Measurements from ENCODE around the gene TDRD6.
"Not testable (repeated sequence)": the region's sequence is repeated elsewhere in the genome, so short reads cannot be mapped to it uniquely, and the experiment has no call there.

TDRD6 gene

GRCh38 chr6:46688966-46689335 lies 1.3 kb downstream of the TDRD6 start:
- no peak for DNase-seq

DNA sequence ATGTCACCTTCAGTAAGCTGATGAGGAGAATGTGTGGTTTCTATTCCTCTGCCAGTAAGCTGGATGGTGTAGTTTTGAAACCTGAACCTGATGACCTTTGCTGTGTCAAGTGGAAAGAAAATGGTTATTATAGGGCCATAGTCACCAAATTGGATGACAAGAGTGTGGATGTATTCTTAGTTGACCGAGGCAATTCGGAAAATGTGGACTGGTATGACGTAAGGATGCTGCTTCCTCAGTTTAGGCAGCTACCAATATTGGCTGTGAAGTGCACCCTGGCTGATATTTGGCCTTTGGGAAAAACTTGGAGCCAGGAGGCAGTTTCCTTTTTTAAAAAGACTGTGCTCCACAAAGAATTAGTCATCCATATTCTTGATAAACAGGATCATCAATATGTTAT lies 2.0 kb downstream of the TDRD6 start:
- no peak for DNase-seq

GRCh38 chr6:46690141-46690755 lies 2.6 kb downstream of the TDRD6 start:
- no peak for DNase-seq

DNA sequence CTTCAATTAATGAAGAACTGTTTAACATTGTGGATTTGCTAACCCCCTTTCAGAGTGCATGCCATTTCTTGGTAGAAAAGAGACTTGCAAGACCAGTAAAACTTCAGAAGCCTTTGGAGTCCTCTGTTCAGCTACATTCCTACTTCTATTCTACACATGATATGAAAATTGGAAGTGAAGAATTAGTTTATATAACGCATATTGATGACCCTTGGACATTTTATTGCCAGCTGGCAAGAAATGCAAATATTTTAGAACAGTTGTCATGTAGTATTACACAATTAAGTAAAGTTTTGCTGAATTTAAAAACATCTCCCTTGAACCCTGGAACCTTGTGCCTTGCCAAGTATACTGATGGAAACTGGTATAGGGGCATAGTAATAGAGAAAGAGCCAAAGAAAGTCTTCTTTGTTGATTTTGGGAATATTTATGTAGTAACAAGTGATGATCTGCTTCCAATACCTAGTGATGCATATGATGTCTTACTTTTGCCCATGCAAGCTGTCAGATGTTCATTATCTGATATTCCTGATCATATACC lies 3.3 kb downstream of the TDRD6 start:
- no peak for DNase-seq

- no peak for DNase-seq
These were observed 12.3 kb downstream of the TDRD6 start for GRCh38 chr6:46699970-46700369.

DNA sequence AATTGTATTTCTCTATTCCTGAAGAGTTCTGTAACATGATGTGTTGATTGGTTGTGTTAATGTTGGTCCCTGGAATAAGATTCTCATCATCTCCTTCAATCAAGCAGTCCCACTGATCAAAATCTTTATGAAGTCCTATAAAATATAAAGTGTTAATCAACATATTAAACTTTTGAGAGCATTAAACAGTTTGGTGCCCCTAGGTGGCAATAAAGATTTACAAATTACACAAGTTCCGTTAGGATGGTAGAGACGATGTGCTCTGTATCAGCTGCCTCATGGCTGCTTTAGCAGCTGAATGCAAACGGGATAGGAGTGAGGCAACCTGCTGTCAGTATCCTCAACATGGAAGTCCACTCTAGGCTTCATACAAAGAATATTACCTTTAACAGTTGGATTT lies 16.9 kb downstream of the TDRD6 start:
- peak in 1 of 2 donors; percentile 33 for DNase-seq

DNA sequence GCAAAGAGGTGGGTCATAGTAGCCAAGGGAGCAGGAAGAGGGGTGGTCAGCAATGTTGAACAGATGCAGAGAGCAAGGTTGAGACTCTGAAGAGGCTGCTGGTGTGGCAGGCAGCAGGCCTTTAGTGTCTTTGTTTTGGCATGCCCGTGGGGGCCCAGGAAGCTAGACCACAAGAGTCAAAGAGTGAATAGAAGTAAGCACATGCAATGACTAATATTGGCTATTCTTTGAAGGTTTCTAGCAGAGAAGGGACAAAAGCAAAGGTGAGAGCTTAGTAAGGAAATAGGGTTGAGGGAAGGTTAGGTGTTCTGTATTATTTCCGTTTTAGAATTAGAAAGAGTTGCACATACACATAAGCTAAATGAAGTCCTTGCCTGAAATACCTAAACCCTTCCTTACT lies 18.8 kb downstream of the TDRD6 start:
- no peak for DNase-seq

DNA sequence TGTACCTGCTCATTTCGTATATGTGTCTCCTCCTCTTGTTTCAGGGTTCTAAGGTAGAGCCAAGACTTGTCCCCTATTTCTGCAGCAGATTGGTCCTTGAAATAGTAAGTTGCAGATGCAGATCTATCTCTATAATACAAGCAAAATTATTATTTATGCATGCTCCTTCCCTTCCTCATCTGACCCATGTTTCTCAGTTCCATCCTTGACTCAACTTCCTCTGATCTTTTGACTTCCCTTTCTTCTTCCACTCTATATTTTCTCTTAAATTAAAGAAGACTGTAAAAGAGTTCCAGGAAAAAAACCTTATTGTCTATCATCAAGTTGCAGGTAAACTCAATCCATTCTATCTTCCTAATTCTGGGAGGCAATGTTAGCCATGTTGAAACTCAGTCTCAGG lies 23.8 kb downstream of the TDRD6 start:
- DNase-seq: no peak

DNA sequence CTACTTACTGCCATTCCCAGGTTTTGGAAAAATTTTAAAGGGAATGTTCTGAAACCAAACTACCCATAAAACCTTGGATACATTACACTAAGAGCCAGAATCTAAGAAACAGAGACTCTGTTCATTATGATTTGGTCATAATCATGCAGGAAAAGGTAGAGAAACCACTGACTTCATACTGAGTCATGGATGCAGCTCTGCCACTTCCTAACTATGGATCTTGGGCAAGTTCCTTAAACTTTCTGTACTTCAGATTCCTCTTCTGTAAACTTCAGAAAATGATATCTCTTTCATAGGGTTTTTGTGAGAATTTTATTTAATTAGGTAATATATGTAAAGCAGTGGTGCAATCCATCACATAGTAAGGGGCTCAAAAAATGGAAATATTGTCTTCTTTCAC lies 27.5 kb downstream of the TDRD6 start:
- no peak for DNase-seq

DNA sequence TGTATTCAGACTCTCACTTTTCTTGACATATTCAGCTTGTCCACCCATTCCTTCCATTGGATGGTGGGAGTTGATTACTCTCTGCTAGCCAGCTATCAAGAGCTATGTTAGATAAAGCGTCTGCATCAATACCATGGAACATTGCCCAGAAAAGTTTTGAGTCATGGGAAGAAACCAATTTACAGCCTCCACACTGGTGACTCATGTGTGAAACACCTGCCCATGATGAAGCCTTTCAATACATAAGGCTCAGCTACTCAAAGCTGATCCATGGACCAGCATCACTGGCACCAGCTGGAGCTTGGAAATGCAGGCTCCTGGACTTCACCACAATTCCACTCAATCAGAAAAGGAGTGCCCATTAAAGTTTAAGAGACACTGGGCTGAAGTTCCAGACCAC lies 31.4 kb downstream of the TDRD6 start:
- DNase-seq: no peak

- no peak for DNase-seq
These were observed 32.7 kb downstream of the TDRD6 start for GRCh38 chr6:46720401-46720800.

- DNase-seq: no peak
These were observed 42.2 kb downstream of the TDRD6 start for GRCh38 chr6:46729787-46730326.

- DNase-seq: no peak
These were observed 43.3 kb downstream of the TDRD6 start for GRCh38 chr6:46730921-46731461.

DNA sequence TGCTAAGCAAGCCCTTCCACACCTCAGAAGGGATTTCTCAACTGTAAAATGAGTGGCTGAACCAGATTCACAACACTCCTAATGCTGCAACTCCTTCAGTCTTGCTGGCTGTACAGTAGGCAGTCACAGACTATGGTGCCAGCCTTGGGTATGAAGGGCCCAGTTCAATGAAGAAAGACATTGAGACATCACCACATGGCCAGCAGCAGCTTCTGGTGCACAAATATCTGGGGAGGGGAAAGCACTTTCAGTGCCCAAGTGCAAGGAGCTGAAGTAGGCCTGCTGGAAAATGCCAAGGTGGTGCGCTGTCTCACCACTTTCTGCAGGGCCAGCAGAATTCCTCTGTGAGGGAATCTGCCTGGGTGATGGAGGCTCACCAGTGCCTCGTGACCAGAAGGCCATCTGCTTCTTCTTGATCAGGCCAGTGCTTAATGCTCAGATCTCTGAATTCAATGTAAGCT lies 45.7 kb downstream of the TDRD6 start:
- DNase-seq: no peak

GRCh38 chr6:46734867-46735719 lies 47.4 kb downstream of the TDRD6 start, which contains the start of gene PLA2G7:
TSS of gene PLA2G7 (minus strand) at chr6:46735375. CDS start at chr6:46722891, 12,484 bp downstream.
- peak in 1 of 2 donors; percentile 26 for DNase-seq

GRCh38 chr6:46735720-46736031 lies 48.0 kb downstream of the TDRD6 start:
- no peak for DNase-seq

- DNase-seq: no peak
These were observed 49.2 kb downstream of the TDRD6 start for GRCh38 chr6:46736906-46737305.

GRCh38 chr6:46741482-46741881 lies 53.8 kb downstream of the TDRD6 start:
- no peak for DNase-seq

DNA sequence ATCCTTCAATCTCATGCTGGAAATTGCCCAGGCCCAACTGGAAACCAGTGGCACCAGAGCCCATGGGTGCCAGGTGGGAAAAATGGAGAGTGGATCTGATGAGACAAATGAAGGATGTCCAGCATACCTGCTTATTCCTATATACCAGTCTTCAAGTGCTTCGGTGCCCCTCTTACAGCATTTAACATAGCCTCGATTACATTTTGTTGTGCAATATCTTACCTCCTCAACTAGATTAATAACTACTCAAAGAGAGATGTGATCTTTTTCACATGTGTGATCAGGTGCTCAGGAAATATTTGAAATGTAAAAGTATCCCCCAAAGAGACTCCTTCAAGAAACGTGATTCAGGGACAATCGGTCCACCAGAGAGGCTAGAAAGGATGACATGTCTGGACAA lies 54.2 kb downstream of the TDRD6 start:
- no peak for DNase-seq

GRCh38 chr6:46743425-46744158 lies 55.9 kb downstream of the TDRD6 start:
- DNase-seq: no peak

GRCh38 chr6:46744159-46744725 lies 56.6 kb downstream of the TDRD6 start:
- DNase-seq: not testable (repeated sequence)

DNA sequence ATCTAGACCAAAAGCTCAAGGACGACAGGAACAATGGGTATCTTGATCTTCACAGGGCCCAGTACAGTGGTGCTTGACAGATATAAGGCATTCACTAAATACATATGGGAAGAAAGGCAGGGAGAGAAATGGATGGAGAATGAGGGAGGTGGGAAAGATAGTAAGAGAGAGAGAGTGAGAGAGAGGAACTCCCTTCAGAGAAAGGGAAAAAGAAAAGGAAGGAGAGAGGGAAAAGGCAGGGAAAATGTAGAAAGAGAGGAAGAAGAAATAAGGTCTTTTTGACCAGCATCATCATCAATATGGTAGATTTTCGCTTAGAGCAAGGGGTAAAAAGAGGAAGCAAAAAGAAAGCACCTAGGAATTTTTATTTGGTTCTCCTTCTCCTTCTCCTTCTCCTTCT lies 58.3 kb downstream of the TDRD6 start:
- DNase-seq: no peak

- no peak for DNase-seq
These were observed 59.0 kb downstream of the TDRD6 start, which contains the start of gene ANKRD66 for GRCh38 chr6:46746696-46747095. TSS of gene ANKRD66 (plus strand) at chr6:46746933. CDS start at chr6:46751949, 5,016 bp downstream.

Data from hippocampal formation (tissue), 2 donors.